ENCODE results near the gene EMD. TPM values are rescaled to one million over a fixed set of nuclear protein-coding genes. Genes with fewer than 3 reads are reported as not detected.

Gene EMD
- total RNA-seq, 1 donor from 2014 or later, result 83.3 TPM

DNA sequence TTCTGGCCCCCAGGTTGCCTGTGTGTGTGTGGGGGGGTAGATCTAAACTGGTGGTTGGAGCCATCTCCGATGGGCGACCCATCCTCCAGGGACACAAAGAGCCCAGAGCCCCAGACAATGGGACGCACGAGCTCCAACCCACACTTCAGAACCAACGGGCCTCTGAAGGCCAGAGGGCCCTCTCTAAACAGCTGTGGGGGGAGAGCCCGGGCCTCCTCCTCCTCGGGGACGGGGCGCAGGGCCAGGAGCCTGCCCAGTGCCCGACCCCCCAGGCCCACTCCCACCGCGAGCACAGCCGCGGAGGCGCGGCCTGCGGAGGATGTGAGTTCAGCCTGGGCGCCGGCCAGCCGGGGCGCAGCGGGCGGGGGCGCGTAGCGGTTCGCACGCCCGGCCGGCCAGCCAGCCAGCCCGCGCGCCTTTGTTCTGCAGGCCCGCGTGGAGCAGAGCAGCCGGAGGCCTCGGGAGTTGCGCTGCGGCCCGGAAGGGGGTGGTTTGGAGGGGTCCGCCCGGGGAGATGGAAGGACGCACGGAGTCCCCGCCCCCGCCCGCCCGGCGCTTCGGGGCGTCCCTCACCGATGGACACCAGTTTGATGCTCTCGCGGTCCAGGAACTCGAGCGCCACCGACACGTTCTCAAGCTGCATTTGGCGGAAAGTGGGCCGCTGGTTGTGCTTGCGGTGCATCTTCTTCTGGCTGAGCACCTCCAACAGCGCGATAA is 8.6 kb upstream of the EMD start:
- Mint-ChIP-seq H3K27me3 (ENCODE audit: insufficient read depth) (no peaks in the 10 kb centered on the region), H3K4me1 (ENCODE audit: low read depth) (peaks cover 11% of the 10 kb centered on the region), H3K27ac (peak overlapping the region; percentile 83), H3K36me3 (ENCODE audit: low read depth) (peaks cover 9% of the 10 kb centered on the region), H3K4me3 (peak overlapping the region; percentile 95), H3K9me3 (no peaks in the 10 kb centered on the region)
- no peak for DNase-seq (ENCODE audit: low spot score)
- intact Hi-C loops (cut with micrococcal nuclease), result loop anchor here (1.0 to 2.0 kb wide), 3 partner anchors 109 to 442 kb away; partner anchors contain the start of genes LAGE3 and SLC10A3

DNA sequence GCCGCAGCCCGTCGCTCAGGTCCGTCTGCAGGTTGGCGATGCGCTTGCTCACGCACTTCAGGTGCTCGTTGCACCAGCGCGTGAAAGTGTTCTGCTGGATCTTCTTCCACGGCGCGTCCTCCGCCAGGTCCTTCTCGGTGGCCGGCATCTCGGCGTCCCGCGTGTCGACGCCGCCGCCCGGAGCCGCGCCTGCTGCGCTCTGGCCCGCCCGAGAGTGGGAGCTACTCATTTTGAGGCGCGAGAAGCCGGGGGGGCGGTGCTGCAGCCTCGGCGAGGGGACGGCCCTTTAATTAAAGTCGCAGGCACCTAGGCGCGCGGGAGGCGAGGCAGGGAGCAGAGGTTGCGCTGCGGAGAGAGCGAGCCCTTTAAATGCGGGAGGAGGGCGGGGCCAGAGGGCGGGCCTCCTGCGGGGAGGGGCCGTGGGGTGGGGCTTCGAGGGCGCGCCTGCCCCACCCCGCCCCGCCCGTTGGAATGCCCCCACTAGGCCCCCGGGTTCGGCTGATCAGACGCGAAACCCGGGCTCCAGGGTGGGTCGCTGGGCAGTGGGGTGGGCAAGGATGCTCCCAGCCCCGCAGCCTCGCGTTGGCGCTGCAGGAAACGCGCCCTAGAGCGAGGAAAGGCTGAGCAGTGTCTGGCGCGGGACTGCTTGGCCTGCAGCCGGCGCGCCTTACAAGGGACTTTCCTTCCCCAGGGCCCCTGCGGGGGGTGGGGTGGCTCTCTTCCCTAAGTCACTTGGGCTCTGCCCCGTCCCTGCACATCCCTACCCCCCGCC is 7.9 kb upstream of the EMD start:
- H3K36me3 Mint-ChIP-seq (ENCODE audit: low read depth), result peaks cover 9% of the 10 kb centered on the region
- no peaks in the 10 kb centered on the region for H3K27me3 Mint-ChIP-seq (ENCODE audit: insufficient read depth)
- intact Hi-C loops (cut with micrococcal nuclease), result loop anchor here (1.0 to 2.0 kb wide), 3 partner anchors 108 to 442 kb away; partner anchors contain the start of genes LAGE3 and SLC10A3
- H3K9me3 Mint-ChIP-seq, result no peaks in the 10 kb centered on the region
- H3K4me1 Mint-ChIP-seq (ENCODE audit: low read depth), result peaks cover 11% of the 10 kb centered on the region
- H3K4me3 Mint-ChIP-seq, result peak overlapping the region; percentile 84
- H3K27ac Mint-ChIP-seq, result peak overlapping the region; percentile 63
- peak; percentile 88 for DNase-seq (ENCODE audit: low spot score)

DNA sequence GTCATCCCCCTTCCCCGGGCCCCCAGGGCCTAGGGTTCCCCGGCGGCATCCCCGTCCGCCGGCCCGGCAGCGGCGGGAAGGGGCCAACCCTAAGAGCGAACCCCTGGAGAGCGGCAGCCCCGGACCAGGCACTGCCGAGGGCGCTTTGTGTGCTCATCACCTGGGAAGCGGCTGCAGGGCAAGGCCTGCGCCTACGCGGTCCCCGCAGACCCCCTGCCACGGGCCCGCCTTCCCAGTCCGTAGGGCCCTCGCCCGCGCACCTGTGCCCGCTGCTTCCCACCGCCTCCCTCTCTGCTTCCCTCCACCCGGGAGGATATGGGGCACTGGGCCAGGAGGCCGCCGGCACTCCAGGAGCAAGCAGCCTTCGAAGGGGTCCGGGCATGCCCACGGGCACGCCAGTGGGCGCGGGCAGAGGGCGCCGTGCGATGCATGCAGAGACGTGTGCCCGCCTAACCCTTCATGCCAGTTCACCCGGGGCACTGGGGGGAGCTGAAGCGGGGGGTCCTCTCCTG is 7.2 kb upstream of the EMD start:
- no peak overlapping the region for H3K27ac Mint-ChIP-seq
- peak overlapping the region; percentile 82 for H3K4me3 Mint-ChIP-seq
- no peaks in the 10 kb centered on the region for H3K27me3 Mint-ChIP-seq (ENCODE audit: insufficient read depth)
- peaks cover 9% of the 10 kb centered on the region for H3K36me3 Mint-ChIP-seq (ENCODE audit: low read depth)
- no peak for DNase-seq (ENCODE audit: low spot score)
- H3K4me1 Mint-ChIP-seq (ENCODE audit: low read depth), result peaks cover 11% of the 10 kb centered on the region
- no peaks in the 10 kb centered on the region for H3K9me3 Mint-ChIP-seq
- intact Hi-C loops (cut with micrococcal nuclease), result loop anchor here (1.0 to 2.0 kb wide), 3 partner anchors 107 to 443 kb away; partner anchors contain the start of genes LAGE3 and SLC10A3

DNA sequence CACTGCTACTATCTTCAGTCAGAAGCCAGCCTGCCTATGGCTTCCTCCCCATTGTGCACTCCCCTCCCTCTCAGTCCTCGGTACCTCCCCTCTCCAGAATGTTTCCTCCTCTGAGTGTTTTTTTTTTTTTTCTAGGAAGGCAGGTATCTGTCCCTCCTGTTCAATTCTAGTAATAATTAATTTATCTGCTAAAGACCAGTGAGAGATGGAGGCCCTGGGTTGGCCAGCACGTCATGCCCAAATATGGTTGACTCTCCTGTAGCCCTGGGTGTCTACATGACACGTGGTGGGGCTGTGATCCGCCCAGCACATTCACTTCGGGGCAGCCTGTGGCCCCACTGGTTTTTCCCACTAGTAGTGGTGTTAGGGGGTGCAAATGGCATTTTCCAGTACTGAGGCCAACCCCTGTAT is 6.5 kb upstream of the EMD start:
- Mint-ChIP-seq H3K36me3 (ENCODE audit: low read depth) (peaks cover 9% of the 10 kb centered on the region), H3K27ac (peak overlapping the region; percentile 68), H3K4me1 (ENCODE audit: low read depth) (peaks cover 15% of the 10 kb centered on the region), H3K4me3 (peak overlapping the region; percentile 82), H3K9me3 (no peaks in the 10 kb centered on the region), H3K27me3 (ENCODE audit: insufficient read depth) (no peaks in the 10 kb centered on the region)
- no peak for DNase-seq (ENCODE audit: low spot score)
- intact Hi-C loops (cut with micrococcal nuclease), result loop anchor here (1.0 kb wide), 1 partner anchor 162 kb away; no protein-coding TSS in a partner anchor

DNA sequence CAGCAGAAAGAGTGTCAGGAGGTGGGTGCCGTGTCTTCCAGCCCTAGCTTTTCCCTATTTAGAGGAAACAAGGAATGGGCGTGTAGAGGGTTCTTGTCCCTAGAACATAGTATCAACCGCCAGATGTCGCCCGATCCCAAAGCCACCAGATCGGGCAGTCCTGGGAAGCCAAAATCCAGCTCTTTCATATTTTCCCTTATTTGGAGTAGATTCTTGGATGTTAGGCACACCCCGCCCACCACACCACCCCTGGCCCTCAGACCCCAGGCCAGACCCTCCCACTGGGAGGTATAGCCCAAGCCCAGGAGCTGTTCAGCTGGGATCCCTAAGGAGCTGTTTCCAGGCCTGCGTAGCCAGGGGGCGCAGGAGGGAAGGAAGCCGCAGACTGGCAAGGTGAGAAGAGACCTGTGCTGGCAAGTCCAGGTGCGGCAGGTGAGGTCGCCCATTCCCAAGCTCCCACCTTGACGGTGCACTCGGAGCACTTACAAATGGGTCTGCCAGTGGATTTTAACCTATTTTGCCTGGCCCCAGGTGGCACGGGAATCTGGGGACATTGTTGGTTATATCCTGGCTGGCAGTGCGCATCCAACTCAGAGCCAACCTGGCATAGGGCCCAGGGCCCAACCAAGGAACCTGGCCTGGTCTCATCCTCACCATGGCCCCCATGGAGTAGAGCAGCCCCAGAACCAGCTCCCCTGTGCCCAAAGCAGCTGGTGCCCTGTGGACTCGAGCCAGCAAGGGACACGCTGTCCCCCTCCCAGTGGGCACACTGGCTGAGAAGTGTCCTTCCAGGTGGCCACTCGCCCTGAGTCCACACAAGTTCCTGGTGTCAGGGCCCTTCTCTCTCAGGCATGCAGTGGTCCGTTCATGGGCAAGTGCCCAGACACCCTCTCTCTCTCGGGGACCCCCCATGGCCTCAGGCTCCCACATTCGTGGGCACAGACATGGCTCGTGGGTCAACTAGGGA is 5.5 kb upstream of the EMD start:
- intact Hi-C loops (cut with micrococcal nuclease), result loop anchor here (1.0 kb wide), 1 partner anchor 161 kb away; no protein-coding TSS in a partner anchor
- H3K27ac Mint-ChIP-seq, result peak overlapping the region; percentile 31
- H3K27me3 Mint-ChIP-seq (ENCODE audit: insufficient read depth), result no peaks in the 10 kb centered on the region
- peaks cover 9% of the 10 kb centered on the region for H3K4me1 Mint-ChIP-seq (ENCODE audit: low read depth)
- peak overlapping the region; percentile 82 for H3K4me3 Mint-ChIP-seq
- no peak for DNase-seq (ENCODE audit: low spot score)
- H3K36me3 Mint-ChIP-seq (ENCODE audit: low read depth), result peaks cover 6% of the 10 kb centered on the region
- no peaks in the 10 kb centered on the region for H3K9me3 Mint-ChIP-seq

DNA sequence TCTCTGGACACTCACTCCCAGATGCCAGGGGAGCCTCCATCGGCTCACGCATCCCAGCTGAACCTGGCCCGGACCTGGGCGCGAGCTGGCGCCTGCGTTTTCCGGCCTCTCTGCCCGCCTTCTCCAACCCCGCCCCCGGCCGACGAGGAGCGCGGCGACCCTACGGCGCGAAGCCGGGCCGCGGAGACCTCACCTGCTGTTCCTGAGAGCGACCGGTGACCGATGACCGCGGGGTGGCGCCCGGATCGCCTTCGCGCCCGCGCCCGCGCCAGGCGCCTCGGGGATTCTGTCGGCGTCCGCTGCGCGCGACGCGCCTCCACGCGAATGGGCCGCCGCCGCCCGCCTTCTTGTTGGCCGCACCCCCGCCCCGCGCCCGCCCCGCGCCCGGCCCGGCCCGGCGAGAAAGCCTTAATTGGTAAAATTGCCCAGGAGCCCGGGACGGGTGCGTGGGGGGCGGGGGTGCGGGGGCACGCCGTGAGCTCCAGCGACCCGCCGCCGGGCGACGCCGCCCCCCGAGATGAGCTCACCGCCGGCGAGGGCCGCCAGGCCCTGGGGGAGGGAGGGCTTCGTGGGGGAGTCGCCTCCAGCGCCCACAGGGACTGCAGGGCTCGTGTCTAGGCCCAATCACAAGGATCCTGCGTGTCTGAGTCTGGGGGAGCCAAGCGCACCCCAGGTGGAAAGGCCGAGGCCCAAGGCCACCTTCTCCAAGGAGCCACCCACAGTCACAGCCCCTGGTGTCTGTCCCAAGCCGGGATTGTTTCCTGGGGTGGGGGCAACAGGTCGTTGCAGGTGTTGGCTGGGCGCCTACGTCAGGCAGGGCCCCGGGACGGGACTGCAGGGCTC is 4.6 kb upstream of the EMD start, which contains the start of gene FLNA:
Gene FLNA, minus strand, starts transcription at position 322 of the 843 bp plus-strand sequence. CDS start 3,389 bp downstream, outside the sequence.
- DNase-seq (ENCODE audit: low spot score), result no peak
- Mint-ChIP-seq H3K4me1 (ENCODE audit: low read depth) (peaks cover 9% of the 10 kb centered on the region), H3K9me3 (no peaks in the 10 kb centered on the region), H3K27me3 (ENCODE audit: insufficient read depth) (no peaks in the 10 kb centered on the region), H3K36me3 (ENCODE audit: low read depth) (peaks cover 6% of the 10 kb centered on the region), H3K4me3 (peak within 1 kb of the TSS; percentile 82), H3K27ac (peak within 1 kb of the TSS; percentile 31)
- intact Hi-C loops (cut with micrococcal nuclease), result no loop called here

DNA sequence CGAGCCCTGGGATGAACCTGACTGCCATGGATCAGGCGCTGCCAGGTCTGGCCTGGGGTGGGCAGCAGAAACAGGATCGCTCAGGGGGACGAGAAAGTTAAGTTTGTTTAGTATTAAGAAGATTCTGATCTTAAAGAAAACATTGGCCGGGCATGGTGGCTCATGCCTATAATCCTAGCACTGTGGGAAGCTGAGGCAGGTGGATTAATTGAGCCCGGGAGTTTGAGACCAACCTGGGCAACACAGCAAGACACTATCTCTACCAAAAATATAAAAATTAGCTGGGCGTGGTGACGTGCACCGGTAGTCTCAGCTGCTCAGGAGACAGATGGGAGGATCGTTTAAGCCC is 4.0 kb upstream of the EMD start:
- H3K9me3 Mint-ChIP-seq, result no peaks in the 10 kb centered on the region
- intact Hi-C loops (cut with micrococcal nuclease), result no loop called here
- no peak overlapping the region for H3K27ac Mint-ChIP-seq
- DNase-seq (ENCODE audit: low spot score), result no peak
- peaks cover 4% of the 10 kb centered on the region for H3K36me3 Mint-ChIP-seq (ENCODE audit: low read depth)
- H3K4me1 Mint-ChIP-seq (ENCODE audit: low read depth), result peaks cover 9% of the 10 kb centered on the region
- peak overlapping the region; percentile 39 for H3K4me3 Mint-ChIP-seq
- H3K27me3 Mint-ChIP-seq (ENCODE audit: insufficient read depth), result no peaks in the 10 kb centered on the region

DNA sequence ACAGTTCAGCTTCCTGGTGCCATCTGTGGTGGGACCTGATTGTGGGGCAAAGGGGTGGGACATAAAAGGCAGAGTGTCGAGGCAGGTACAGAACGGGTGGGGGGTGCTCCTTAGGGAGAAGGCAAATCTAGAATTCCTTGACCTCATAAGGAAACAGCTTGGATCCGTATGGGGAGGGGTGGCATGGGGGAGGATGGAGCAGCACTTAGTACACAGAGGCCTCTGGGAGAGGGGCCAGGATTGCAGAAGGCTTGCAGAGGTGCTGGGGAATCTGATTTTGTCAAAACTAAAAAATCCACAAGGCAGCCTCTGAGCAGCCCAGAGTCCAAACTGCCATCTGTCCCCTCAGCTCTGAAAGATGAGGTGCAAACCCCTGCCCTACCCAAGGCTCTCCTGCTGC is 2.3 kb upstream of the EMD start:
- Mint-ChIP-seq H3K4me3 (peak overlapping the region; percentile 45), H3K9me3 (no peaks in the 10 kb centered on the region), H3K27me3 (ENCODE audit: insufficient read depth) (no peaks in the 10 kb centered on the region), H3K36me3 (ENCODE audit: low read depth) (peaks cover 10% of the 10 kb centered on the region), H3K4me1 (ENCODE audit: low read depth) (peaks cover 9% of the 10 kb centered on the region), H3K27ac (peak overlapping the region; percentile 70)
- no peak for DNase-seq (ENCODE audit: low spot score)
- intact Hi-C loops (cut with micrococcal nuclease), result no loop called here

DNA sequence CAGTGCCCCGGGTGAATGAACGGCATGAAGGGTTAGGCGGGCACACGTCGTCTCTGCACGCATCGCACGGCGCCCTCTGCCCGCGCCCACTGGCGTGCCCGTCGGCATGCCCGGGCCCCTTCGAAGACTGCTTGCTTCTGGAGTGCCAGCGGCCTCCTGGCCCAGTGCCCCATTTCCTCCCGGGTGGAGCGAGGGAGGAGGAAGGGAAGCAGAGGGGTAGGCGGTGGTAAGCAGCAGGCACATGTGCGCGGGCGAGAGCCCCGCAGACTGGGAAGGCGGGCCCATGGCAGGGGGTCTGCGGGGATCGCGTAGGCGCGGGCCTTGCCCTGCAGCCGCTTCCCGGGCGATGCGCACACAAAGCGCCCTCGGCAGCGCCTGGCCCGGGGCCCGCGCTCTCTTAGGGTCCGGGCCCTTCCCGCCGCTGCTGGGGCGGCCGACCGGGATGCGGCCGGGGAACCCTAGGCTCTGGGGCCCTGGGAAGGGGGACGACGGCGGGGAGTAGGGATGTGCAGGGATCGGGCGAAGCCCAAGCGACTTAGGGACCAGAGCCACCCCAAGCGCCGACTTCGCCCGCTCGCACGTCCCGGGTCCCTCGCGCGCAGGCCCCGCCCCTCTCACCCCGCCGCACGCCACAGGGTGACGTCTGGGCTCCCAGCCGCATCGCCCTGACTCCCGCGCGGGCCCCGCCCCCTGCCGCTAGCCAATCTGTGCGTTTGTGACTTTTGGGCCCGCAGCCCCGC is 866 bp upstream of the EMD start:
- no peaks in the 10 kb centered on the region for H3K27me3 Mint-ChIP-seq (ENCODE audit: insufficient read depth)
- intact Hi-C loops (cut with micrococcal nuclease), result loop anchor here (1.0 kb wide), 2 partner anchors 9 to 138 kb away; partner anchors contain the start of gene FAM3A
- peak overlapping the region; percentile 79 for H3K4me3 Mint-ChIP-seq
- no peak for DNase-seq (ENCODE audit: low spot score)
- peaks cover 10% of the 10 kb centered on the region for H3K36me3 Mint-ChIP-seq (ENCODE audit: low read depth)
- H3K27ac Mint-ChIP-seq, result peak overlapping the region; percentile 81
- peaks cover 8% of the 10 kb centered on the region for H3K4me1 Mint-ChIP-seq (ENCODE audit: low read depth)
- H3K9me3 Mint-ChIP-seq, result no peaks in the 10 kb centered on the region

DNA sequence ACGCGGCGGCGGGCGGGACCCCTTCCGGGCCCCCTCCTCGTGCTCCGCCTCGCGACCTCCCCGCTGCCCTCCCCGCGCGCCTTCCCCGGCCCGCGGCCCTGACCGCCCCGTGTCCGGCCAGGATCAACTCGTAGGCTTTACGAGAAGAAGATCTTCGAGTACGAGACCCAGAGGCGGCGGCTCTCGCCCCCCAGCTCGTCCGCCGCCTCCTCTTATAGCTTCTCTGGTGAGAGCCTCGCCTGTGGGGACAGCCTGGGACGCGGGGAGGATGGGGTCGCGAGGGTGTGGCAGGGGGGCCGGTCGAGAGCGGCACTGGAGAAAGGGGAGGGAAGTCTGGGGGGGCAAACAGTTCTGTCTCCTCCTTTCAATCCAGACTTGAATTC is 465 bp downstream of the EMD start:
- H3K4me3 Mint-ChIP-seq, result peak overlapping the region; percentile 89
- H3K36me3 Mint-ChIP-seq (ENCODE audit: low read depth), result peaks cover 10% of the 10 kb centered on the region
- intact Hi-C loops (cut with micrococcal nuclease), result loop anchor here (1.0 kb wide), 1 partner anchor 407 kb away; the partner anchor contains the start of gene TMEM187
- no peaks in the 10 kb centered on the region for H3K9me3 Mint-ChIP-seq
- no peaks in the 10 kb centered on the region for H3K27me3 Mint-ChIP-seq (ENCODE audit: insufficient read depth)
- DNase-seq (ENCODE audit: low spot score), result no peak
- peaks cover 4% of the 10 kb centered on the region for H3K4me1 Mint-ChIP-seq (ENCODE audit: low read depth)
- peak overlapping the region; percentile 78 for H3K27ac Mint-ChIP-seq

DNA sequence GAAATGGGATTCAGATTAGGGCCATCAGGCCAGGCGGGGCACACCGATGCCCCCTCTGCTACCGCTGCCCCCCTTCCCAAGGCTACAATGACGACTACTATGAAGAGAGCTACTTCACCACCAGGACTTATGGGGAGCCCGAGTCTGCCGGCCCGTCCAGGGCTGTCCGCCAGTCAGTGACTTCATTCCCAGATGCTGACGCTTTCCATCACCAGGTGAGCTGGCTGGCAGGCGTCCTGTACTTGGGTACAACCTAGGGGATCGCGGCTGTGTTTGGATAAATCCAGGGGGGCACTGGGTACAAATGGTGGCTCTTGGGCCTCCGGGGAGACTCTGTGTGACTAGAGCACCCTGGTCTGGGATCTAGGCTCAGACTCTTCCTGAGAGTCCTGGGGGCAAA is 1.1 kb downstream of the EMD start:
- intact Hi-C loops (cut with micrococcal nuclease), result no loop called here
- Mint-ChIP-seq H3K27ac (peak overlapping the region; percentile 78), H3K27me3 (ENCODE audit: insufficient read depth) (no peaks in the 10 kb centered on the region), H3K36me3 (ENCODE audit: low read depth) (peaks cover 10% of the 10 kb centered on the region), H3K9me3 (no peaks in the 10 kb centered on the region), H3K4me1 (ENCODE audit: low read depth) (peaks cover 4% of the 10 kb centered on the region), H3K4me3 (peak overlapping the region; percentile 89)
- DNase-seq (ENCODE audit: low spot score), result no peak
